ENCODE results near the gene LAMTOR2.

The LAMTOR2 gene

DNA sequence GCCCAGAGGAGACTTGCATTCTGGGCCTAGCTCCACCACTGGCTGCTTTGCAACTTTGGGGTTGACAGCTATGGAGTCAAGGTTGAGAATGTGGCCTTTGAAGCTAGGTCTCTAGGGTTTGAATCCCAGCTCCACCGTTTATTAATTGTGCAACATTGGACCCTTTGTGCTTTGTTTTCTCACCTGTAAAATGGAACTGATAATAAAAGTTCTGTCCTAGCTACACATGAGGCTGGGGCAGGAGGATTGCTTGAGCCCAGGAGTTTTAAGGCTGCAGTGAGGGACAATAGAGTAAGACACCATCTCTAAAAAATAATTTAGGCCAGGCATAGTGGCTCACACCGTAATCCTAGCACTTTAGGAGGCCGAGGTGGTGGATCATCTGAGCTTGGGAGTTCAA, 44.7 kb downstream of the LAMTOR2 start:
- H3K4me1 ChIP-seq (ENCODE audit: insufficient read depth, poor library complexity, severe bottlenecking): peaks cover 37% of the 10 kb centered on the region
- TF ChIP-seq, protein P1, sequence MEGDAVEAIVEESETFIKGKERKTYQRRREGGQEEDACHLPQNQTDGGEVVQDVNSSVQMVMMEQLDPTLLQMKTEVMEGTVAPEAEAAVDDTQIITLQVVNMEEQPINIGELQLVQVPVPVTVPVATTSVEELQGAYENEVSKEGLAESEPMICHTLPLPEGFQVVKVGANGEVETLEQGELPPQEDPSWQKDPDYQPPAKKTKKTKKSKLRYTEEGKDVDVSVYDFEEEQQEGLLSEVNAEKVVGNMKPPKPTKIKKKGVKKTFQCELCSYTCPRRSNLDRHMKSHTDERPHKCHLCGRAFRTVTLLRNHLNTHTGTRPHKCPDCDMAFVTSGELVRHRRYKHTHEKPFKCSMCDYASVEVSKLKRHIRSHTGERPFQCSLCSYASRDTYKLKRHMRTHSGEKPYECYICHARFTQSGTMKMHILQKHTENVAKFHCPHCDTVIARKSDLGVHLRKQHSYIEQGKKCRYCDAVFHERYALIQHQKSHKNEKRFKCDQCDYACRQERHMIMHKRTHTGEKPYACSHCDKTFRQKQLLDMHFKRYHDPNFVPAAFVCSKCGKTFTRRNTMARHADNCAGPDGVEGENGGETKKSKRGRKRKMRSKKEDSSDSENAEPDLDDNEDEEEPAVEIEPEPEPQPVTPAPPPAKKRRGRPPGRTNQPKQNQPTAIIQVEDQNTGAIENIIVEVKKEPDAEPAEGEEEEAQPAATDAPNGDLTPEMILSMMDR (IDR thresholded peaks at IDR 0.05; ENCODE audit: poor library complexity, severe bottlenecking): no peak
- H3K9me3 ChIP-seq (ENCODE audit: severe bottlenecking): no peaks in the 10 kb centered on the region
- no peaks in the 10 kb centered on the region for H3K36me3 ChIP-seq (ENCODE audit: low read depth)
- no peaks in the 10 kb centered on the region for H3K27me3 ChIP-seq (ENCODE audit: insufficient read depth, poor library complexity, severe bottlenecking)
- H3K27ac ChIP-seq (ENCODE audit: poor library complexity, severe bottlenecking): no peak overlapping the region
- H3K4me3 ChIP-seq (ENCODE audit: severe bottlenecking): no peak overlapping the region
- DNase-seq (ENCODE audit: low spot score) (no peak), ATAC-seq (ENCODE audit: low read depth) (no peak)

DNA sequence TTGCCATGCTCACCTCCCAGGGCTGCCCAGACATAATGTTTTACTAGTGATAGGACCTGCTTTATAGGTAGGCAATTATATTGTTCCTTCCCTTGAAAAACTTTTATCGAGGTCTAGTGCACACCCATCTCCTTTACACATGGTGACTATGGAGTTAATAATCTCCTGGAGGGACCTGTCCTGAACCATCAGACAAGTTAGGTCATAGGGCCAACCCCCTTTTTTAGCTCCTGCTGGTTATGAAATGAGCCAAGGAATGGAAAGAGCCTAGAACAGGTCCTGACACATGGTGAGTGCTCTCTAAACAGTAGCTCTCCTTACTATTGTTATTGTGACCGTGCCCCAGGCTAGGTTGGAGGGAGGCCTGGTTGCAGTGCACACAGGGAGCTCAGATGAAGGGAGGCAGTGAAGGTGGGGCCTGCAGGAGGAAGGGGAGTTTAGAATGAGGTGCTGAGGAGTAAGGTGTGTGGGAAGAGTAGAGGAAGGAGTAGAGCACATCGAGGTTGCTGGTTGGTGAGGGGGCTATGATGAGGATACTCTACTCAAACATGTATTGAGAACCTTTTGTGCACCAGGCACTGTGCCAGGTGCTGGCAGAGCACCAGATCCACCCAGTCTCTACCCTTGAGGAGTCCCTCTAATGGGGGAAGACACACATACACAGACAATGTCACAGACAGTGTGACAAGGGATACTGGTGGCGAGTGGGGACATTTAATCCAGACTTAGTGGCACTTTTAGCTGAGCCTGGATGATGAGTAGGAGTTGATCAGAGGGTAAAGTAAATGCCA, 45.8 kb downstream of the LAMTOR2 start:
- no peak overlapping the region for H3K4me3 ChIP-seq (ENCODE audit: severe bottlenecking)
- ATAC-seq (ENCODE audit: low read depth) (0 out of 3 replicates have a peak, but pooled peaks have one; percentile 2), DNase-seq (ENCODE audit: low spot score) (no peak)
- H3K36me3 ChIP-seq (ENCODE audit: low read depth): no peaks in the 10 kb centered on the region
- TF ChIP-seq, protein P1 (IDR thresholded peaks at IDR 0.05; ENCODE audit: poor library complexity, severe bottlenecking): no peak
- no peaks in the 10 kb centered on the region for H3K9me3 ChIP-seq (ENCODE audit: severe bottlenecking)
- no peaks in the 10 kb centered on the region for H3K27me3 ChIP-seq (ENCODE audit: insufficient read depth, poor library complexity, severe bottlenecking)
- peak overlapping the region; percentile 24 for H3K27ac ChIP-seq (ENCODE audit: poor library complexity, severe bottlenecking)
- peaks cover 48% of the 10 kb centered on the region for H3K4me1 ChIP-seq (ENCODE audit: insufficient read depth, poor library complexity, severe bottlenecking)

DNA sequence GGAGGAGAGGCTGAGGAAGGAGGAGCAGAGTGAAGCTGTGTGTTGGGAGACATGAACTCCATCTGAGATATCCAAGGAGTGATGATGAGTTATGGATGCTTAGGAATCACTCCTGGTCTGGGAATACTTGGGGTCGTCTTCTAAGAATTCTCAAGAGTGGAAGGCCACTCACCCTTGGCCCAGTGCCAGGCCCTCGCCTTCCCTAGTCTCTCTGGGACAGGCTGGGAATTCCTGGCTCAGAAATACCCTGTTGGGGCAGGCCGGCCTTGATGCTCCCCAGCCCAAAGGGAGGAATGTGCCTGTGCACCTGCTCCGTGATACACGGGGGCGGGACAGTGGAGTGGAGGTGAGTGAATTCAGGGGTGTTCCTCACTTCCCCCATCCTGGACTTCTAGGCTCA, 47.3 kb downstream of the LAMTOR2 start:
- Histone ChIP-seq H3K27ac (ENCODE audit: poor library complexity, severe bottlenecking) (no peak overlapping the region), H3K36me3 (ENCODE audit: low read depth) (no peaks in the 10 kb centered on the region), H3K27me3 (ENCODE audit: insufficient read depth, poor library complexity, severe bottlenecking) (no peaks in the 10 kb centered on the region), H3K9me3 (ENCODE audit: severe bottlenecking) (no peaks in the 10 kb centered on the region), H3K4me1 (ENCODE audit: insufficient read depth, poor library complexity, severe bottlenecking) (peaks cover 46% of the 10 kb centered on the region), H3K4me3 (ENCODE audit: severe bottlenecking) (no peak overlapping the region)
- no peak for ATAC-seq (ENCODE audit: low read depth)
- DNase-seq (ENCODE audit: low spot score): no peak
- TF ChIP-seq, protein P1 (IDR thresholded peaks at IDR 0.05; ENCODE audit: poor library complexity, severe bottlenecking): no peak

DNA sequence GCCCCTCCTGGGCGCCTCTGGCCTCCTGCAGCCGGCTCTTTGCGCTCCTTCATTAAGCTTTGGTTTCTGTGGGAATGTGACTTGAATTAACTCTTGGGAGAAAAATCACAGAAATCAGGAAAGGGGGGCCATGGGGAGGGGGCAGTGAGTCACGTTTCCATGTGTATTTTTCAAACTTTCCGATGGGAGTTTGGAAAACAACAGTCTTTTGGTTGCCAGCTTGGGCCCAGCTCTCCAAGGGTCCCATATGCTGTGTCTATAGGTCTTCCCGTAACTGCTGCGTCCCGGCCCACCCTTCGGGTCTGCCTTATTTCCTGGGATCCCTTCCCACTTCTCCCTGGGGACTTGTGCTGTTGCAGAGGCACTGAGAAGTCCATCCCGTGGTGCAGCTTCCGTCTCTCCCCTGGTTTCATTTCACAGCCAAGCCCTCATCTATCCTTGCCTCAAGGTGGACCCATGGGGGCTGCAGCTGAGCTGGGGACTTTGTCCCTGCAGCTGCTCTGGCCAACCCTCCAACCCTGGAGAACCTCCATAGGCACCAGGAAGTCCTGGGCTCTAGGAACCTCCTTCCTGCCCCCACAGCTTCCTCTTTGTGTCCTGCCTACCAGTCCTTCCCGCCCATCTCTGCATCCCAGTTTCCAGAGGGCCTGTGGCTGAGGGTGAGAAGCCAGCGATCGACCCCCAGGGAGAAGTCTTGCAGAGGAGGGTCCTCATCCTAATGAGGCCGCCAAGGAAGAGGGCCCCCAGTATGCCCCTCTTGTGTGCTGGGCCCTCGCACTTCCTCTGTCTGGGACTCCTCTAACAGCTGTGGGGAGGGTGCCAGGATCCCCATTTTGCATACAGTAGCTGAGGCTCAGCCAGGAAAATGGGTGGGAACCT, 48.3 kb downstream of the LAMTOR2 start:
- no peaks in the 10 kb centered on the region for H3K9me3 ChIP-seq (ENCODE audit: severe bottlenecking)
- TF ChIP-seq, protein P1 (IDR thresholded peaks at IDR 0.05; ENCODE audit: poor library complexity, severe bottlenecking): no peak
- H3K4me1 ChIP-seq (ENCODE audit: insufficient read depth, poor library complexity, severe bottlenecking): peaks cover 45% of the 10 kb centered on the region
- H3K36me3 ChIP-seq (ENCODE audit: low read depth): no peaks in the 10 kb centered on the region
- DNase-seq (ENCODE audit: low spot score): no peak
- H3K4me3 ChIP-seq (ENCODE audit: severe bottlenecking): no peak overlapping the region
- H3K27ac ChIP-seq (ENCODE audit: poor library complexity, severe bottlenecking): peak overlapping the region; percentile 80
- ATAC-seq (ENCODE audit: low read depth): no peak
- no peaks in the 10 kb centered on the region for H3K27me3 ChIP-seq (ENCODE audit: insufficient read depth, poor library complexity, severe bottlenecking)

Data from RWPE2 (cell line).